ENCODE measurements around the gene CHST6.
"Not testable (repeated sequence)": the region's sequence is repeated elsewhere in the genome, so short reads cannot be mapped to it uniquely, and the experiment has no call there.

CHST6 gene

DNA sequence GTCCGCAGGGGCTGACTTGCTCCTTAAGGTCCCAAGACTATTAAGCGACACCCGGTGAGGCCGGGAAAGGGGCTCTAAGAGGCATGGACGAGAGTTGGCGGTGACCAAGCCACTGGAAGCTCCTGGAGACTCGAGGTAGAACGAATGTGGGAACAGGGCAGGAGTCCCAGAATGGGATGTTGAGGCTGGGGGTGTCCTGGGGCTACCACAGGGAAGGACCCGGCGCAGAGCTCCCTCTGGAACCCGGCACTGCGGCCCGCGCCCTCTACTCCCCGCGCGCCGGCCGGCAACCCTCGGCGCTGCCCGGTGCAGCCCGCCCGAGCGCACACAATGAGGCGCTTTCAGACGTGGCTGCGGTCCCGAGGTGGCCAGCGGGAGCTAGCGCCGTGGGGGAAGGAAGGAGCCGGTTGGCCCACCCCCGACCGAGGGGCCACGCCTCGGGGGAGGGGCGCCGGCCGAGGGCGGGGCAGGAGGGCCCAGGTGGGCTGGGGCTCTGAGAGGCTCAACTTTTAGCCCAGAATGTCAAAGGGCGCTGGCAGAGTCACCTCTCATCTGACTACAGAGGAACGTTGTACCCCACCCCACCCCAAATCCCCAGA lies at the start of gene CHST6:
Gene CHST6 (minus strand): TSS at position 366 of the 599 bp plus-strand sequence. CDS start 15,613 bp downstream, outside the sequence.
- DNase-seq: no peak

DNA sequence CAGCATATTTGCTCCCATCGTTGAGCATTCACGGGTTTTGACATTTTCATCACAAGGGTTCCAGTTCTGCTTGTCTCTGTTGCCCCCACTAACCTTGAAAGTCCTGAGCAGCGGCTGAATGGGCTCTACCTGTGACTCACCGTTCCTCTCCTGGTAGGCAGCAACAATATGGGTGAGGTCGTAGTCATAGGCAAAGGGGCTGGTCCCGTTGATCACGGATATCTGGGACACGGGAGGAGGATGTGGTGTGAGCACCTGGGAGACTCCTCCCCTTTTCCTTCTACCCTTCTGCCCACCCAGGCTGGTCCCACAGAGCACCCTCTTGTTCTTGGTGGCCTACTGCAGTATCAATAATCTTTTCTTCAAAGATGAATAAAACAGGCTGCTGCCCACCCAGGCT lies 47.2 kb upstream of the CHST6 start:
- DNase-seq: not testable (repeated sequence)

DNA sequence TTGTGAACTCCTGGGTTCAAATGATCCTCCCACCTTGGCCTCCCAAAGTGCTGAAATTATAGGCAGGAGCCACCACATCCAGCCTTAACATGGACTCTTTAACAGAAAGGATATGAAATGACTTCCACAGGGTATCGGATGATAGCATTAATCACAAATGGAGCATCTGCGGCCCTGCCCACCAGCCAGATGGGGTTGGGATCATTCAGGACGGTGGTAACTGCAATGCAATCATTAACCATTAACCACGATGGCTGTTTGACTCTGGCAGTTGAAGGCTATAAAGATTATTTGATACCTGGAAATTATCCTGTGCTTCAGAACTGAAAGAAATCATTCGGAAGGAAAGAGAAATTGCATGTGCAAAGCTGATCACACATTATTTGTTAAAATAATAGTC lies 46.0 kb upstream of the CHST6 start:
- no peak for DNase-seq

DNA sequence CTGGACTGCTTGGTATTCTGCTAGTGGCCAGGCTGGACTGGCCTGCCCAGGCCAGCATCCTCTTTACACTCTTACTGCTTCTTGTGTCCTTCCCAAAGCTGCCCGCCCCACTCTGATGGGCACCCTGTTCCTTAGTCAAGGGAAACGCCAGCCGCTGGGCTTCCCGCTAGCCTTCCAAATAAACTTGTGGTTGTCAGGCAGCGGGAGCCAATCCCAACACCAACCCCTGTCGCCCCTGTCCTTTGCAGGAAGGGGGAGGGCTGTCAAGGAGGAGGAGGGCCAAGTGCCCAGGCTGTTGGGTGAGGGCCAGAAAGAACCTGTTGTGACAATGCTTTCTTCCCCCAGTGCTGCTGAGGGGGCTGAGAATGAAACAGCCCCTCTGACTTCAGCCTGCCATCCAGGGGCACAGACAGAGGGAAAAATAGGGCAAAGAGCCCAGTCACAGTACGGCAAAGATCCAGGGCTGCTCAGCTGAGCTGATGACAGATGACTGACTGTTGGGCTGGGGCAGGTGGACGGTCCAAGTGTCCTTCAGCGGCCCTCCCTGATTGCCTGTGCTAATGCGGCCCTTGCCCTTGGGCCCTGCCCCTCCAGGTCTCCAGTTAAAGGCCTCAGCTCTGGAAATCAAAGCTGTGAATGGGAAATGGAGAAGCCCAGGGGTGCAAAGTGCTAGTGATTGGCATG lies 43.8 kb upstream of the CHST6 start:
- not testable (repeated sequence) for DNase-seq

DNA sequence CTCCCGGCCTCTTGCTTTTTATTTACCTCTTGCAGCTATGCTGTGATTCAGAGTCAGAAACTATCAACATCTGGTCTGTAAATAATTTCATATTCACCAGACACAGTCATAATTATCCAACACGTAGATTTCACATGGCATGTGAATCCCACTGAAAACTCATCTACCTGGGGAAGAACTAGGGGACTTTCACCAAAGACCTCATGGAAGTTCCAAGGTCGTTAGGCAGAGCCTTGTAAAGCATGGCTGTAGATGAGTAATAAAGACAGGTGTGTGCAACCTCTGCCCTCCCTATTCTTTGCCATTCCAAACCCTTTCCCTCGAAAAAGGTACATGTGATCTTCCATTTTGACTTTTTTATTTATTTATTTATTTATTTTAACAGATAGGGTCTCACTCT lies 42.5 kb upstream of the CHST6 start:
- no peak for DNase-seq

DNA sequence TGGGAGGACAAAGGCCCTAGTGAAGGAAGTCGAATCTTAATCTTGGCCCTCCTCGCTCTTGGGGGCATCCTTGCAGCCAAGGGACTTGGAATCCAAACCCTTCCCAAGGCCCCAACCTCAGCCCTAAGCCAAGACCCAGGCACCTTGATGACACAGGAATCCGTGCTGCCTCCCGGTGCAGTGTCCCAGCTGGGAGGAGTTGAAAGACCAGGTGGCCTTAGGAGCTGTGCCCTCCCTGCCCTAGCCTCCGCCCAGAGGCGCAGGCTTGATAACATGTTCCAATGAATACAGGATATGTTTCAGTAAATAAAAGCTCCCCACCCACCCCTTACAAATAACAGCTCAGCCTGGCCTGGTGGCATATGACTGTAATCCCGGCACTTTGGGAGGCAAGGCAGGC lies 40.7 kb upstream of the CHST6 start, which contains the start of gene CHST5:
Gene CHST5 (minus strand): TSS at position 208 of the 400 bp plus-strand sequence. CDS start 5,724 bp downstream, outside the sequence.
- no peak for DNase-seq

DNA sequence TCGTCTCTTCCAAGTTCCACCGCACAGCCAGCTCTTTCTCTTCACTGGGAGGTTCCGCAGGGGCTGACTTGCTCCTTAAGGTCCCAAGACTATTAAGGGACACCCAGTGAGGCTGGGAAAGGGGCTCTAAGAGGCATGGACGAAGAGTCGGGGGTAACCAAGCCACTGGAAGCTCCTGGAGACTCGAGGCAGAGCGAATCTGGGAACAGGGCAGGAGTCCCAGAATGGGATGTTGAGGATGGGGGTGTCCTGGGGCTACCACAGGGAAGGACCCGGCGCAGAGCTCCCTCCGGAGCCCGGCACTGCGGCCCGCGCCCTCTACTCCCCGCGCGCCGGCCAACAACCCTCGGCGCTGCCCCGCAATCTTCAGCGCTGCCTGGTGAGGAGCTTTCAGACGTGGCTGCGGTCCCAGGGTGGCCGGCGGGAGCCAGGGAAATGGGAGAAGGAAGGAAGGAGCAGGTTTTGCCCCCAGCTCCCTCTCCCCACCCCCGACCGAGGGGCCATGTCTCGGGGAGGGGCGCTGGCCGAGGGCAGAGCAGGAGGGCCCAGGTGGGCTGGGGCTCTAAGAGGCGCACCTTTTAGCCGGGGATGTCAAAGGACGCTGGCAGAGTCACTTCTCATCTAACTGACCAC lies 40.1 kb upstream of the CHST6 start:
- DNase-seq: no peak

DNA sequence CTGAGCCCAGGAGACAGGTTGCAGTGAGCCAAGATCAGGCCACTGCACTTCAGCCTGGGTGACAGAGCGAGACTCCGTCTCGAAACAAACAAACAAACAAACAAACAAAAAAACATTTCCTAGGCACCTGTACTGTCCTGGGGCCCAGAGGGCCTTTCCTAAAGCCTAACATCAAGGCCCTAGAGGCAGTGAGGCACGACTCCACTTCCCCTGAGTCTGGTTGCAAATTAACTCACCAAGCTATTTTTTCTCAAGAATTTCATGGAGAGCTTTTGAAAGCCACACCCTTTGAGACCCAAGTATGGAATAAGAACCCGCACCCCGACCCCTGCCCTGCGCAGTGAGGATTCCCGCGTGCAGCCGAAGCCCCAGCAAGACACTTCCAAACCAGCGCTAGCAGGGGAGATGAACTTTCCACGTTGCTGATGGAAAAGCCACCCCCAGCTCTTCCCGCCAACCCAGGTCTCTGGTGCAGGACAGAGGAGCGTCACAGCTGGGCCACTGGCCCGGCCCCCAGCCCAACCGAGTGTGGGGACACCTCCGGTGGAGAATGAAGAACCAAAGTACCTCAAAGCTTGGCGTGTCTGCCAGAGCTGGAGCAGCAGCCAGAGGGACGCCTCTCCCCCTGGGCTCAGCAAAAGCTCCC lies 39.4 kb upstream of the CHST6 start:
- no peak for DNase-seq

DNA sequence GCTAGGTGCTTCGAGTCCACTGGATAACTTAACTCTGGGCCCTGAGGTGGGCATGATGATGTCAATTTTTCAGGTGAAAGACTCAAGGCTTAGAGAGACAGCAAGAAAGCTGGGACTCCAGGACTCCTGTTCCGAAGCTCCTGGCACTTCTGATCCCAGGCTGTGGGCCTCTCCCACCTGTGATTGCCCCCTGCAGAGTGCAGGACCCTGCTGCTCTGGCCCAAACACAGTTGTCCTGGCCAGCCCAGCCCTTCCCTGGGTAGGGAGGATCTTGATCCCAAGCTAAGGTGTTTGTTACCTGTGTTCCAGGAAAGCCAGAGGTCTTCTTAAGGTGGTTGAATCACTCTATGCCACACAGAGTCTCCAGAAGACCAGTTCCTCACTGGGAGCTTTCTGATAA lies 37.5 kb upstream of the CHST6 start:
- no peak for DNase-seq

DNA sequence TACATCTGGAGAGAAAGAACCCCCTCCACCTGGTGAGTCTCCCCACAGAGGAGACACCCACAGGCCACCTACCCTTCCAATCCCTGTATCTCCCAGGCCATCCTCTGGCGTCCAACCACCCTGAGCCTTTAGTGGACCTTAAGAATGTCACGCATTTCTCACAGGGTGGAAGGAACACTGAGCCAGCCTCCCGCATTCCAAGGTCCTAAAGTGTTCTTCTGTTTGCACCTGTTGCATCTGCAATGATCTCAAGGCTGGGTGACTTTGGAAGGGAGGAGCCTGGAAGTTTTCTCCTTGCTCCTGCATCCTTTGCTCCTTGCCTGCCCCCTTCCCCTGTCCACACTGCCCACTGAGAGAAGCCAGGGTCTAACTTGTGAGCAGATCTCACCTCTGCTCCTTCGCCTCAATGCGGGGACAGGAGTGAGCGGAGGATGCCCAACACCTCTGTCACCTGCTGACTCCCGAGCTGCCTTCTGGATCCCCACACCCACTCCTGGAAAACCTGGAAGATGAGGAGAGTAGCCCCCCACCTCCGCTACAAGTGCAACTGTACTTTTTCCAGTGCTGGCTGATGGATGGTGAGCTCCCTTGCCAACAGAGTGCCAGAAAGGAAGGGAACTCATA lies 37.0 kb upstream of the CHST6 start:
- no peak for DNase-seq

DNA sequence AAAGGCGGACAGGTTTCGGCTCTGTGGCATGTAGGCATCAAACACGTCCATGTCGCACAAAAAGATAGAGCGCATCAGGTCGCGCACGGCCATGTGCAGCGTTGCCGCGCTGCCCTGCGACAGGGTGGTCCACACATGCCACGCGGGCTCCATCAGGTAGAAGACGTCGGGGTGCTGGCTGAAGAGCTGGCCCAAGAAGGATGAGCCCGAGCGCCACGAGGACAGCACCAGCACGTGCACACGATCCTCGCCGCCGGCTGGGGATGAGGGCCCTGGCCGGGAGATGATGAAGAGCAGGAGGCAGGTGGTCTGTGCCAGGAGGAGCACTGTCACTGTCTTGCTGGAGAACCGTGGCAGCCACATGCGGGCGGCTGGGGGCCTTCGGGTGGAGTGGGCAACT lies 34.7 kb upstream of the CHST6 start:
- no peak for DNase-seq

DNA sequence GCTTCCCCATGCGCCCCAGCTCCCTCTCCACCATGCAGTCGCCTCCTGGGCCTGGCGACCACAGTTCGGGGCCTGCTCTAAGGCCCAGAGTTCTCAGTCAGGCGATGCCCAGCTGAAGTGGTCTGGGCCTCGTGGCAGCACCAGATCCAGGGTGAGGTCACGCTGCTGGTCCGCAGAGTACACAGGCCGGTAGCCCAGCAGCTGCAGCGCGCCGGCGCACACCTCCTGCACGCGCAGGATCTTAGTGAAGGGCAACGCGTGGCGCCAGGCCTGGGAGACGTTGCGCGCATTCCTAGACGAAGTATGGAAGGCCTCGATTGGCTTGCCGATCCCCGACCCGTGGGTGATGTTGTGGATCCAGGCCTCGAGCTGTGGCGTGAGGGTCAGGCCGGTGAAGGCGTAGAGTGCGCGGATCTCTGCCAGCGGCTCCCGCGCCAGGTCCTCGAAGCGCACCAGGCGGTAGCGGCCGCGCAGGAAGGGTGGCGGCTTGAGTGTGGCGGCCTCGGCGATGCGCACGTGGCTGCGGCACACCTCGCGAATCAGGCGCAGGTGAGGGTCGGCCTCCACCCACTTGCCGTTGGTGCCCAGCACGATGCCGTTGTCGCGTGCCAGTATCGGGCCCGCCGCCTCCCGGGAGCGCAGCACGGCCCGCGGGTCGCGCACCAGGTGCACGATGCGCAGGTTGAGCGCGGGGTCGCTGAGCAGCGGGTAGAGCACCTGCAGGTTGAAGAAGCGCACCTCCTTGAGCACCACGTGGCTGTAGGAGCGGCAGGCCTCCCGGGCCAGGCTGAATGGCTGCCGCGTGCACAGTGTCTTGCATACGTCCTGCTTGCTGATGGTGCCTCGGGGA lies 34.0 kb upstream of the CHST6 start:
- DNase-seq: no peak

DNA sequence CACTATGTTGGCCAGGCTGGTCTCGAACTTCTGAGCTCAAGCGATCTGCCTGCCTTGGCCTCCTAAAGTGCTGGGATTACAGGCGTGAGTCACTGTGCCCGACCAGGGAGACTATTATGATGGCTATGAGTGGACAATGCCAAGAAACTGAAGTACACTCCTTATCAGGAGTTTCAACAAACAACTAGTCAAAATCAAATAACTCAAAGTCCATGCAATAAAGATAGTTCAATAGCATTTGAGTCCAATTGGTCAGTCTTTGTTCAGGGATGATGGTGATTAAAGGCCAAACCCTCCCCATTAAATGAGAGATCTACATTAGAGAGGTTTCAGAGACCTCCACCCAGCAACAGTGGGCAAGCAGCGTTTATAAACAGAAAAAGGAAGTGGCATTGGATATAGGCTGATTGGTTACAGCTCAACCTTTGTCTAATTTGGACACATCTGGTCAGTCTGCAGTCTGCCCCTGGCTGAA lies 32.6 kb upstream of the CHST6 start:
- no peak for DNase-seq

DNA sequence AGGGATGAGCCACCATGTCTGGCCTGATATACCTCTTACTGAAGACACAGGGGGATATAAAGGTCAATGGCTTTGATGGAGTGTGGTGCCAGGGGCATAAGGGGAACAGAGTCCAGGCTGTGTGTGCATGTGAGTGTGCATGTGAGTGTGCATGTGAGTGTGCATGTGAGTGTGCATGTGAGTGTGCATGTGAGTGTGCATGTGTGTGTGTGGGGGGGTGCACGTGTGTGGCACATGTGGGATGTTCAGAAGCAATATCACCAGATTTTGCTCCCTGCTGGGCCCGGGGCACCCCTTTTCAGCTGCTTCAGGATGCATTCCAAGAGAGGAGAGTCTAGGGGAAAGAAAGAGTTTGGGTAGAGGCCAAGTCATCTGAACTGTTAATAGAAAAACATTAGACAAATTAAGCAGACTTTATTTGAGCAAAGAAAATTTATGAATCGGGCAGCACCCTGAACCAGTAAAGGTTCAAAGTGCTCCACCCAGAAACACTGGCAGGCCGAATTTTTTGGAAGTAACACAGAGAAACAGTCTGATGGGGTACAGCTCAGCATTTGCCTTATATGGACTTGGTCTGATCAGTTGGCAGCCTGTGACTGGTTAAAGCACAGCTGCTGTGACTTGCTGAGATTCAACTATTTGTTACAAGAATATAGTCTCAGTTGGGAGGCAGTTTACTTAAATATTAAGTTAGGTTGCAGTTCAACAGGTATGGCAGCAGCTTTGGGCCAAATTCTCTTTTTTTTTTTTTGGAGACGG lies 31.0 kb upstream of the CHST6 start:
- DNase-seq: no peak

DNA sequence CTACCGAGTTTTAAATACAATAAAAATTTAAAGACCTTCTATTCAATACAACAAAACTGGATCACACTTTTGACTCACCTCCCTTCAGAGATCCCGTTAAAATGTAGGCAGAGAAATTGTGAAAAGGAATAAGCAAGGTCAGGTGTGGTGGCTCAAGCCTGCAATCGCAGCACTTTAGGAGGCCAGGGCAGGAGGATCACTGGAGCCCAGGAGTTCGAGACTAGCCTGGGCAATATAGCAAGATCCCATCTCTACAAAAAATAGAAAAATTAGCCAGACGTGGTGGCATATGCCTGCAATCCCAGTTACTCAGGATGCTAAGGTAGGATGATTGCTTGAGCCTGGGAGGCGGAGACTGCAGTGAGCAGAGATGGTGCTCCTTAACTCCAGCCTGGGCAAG lies 23.9 kb upstream of the CHST6 start:
- DNase-seq: no peak

DNA sequence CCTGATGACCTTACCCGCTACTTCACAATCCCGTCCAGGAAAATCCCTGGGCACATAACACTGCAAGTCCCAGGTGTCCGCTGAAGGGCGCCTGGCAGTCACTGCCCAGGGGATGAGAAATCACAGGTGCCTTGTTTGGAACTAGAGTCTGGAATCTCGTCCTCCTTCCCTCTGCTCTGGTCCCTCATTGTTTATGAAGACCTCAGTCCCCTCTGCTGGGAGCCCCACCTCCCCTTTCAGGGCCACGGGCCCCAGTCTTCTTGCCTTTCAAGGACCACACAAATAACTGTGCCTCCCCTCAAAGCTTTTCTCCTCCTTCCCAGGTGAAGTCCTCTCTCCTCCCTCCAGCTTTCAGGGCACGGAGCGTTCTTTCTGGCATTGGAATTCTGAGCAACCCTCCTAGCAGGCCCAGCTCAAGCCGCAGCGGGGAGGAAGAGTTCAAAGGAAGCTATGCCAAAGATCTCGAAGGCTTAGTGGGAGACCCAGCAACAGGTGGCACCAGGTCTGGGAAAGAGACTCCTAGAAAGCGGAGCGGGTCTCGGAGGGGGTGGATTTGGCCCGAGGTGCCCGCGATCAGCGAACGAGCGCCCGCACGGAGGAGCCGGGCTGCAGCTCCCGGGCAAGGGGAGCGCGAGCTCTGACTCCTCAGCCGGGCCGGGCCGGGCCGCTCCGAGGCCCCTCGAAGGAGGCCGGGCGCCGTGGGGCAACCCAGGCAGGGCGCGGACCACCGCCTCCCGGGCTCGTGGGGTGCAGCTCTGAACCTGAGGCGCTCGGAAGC lies 21.1 kb upstream of the CHST6 start:
- not testable (repeated sequence) for DNase-seq

DNA sequence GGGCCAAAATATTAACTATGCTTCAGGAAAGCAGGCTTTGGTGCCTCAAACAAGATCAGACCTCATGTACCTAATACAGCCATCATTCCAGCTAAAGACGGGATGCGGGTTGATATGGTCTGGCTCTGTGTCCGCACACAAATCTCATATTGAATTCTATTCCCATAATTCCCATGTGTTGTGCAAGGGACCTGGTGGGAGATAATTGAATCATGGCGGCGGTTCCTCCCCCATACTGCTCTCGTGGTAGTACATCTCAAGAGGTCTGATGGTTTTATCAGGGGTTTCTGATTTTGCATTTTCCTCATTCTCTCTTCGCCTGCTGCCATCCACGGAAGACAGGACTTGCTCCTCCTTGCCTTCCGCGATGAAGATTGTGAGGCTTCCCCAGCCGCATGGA lies 19.1 kb upstream of the CHST6 start:
- DNase-seq: no peak

DNA sequence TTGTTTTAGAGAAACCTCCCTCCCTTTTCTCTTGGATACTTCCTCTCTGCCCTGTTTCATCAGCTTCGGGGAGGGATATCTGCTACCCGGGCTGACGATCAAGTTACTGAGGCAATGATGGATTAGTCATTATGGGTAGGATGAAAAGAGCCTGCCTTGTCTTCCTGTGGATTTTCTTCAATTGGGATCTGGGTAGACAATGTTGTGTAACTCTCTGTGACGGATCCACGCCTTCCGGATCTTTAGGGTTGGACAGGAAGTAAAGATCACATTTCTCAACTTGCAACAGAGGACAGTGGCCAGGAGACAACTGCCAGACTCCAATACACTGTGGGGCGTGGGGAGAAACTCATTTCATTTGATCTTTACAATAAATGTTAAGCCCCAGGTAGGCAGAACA lies 11.3 kb upstream of the CHST6 start:
- peak; percentile 35 to 74 for DNase-seq

DNA sequence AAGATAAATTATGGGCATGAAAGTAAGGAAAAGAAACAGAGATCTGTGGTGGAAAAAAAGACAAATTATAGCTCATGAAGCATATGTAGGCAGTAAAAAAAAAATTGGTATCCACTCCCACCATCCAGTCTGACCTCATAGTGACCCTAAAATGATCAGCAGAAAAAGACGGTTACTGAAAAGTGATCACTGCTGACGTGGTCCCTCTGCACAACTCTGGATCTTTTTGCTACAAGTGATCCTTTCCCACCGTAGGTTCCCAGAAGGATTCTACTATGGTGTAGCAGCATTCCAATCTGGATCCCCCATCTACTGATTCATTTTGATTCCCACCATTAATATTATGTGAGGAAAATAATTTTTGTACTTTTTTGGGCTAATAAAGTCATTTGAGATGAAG lies 10.9 kb upstream of the CHST6 start:
- no peak for DNase-seq

DNA sequence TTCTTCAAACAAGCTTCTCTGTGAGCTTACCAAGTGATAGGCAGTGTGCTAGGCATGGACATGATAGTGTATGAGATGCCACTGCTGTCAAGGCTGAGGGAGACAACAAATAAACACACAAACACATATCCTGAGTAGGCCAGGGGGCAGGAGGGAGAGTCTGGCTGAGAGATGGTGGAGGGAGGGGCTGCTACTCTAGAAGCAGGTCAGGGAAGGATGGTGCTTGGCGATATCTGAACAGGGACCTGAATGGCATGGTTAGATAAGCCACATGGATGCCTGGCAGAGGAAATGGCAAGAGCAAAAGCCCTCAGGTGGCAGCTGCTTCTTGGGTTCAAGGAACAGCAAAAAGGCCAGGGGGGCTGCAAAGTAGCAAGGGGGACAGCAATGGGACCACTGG lies 8.6 kb upstream of the CHST6 start:
- DNase-seq: no peak
